ENCODE measurements around the gene RRAS2. TPM values are rescaled to one million over a fixed set of nuclear protein-coding genes. Genes with fewer than 3 reads are reported as not detected.

RRAS2 gene
- total RNA-seq, 1 experiment from 2014 or later, result 158 TPM

DNA sequence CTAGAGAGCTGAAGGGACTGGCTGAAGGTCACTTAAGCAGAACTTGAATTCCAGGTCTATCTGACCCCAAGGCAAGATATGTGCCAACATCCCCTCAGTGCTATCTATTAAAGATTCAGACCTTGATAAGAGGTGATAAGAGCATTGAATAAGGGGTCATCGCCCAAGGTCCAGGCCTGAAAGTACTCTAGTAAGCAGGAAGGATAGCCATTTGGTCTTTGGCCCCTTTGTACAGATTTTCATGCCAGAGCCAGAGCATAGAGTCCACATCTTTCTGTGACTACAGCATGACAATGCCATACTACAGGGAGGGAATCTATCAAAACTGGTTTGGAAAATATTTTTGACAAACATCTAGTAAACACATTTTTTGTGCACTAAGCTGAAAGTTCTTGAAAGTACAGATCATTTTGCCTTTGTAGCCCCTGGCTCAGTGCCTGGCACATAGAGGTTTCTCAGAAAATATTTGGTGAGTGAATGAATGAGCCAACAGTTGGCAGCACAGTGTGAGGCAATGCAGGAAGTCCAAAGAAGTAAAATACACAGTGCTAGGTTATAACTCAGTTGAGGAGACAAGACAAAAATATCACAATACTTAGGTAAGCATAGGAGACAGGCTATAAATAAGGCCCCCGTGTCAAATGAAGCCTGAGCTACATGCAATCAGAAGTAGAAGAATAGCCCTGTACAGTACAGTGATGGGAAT, 15.1 kb upstream of the RRAS2 start:
- Histone ChIP-seq H2BK12ac (ENCODE audit: insufficient read length, low read depth, low read length) (no peak overlapping the region), H3K4ac (ENCODE audit: low read depth, low read length) (no peak overlapping the region), H3K4me2 (ENCODE audit: insufficient read depth, insufficient read length, low read length) (no peak overlapping the region), H3K9me3 (ENCODE audit: control insufficient read depth, low read depth, low read length) (no peaks in the 10 kb centered on the region), H3T11ph (ENCODE audit: low read length) (no peak overlapping the region), H2BK120ac (ENCODE audit: low read depth, low read length, poor library complexity, severe bottlenecking) (no peak overlapping the region), H3K56ac (ENCODE audit: insufficient read length, low read depth, low read length) (no peak overlapping the region), H4K91ac (ENCODE audit: insufficient read length, low read depth, low read length) (no peak overlapping the region), H3K27me3 (ENCODE audit: insufficient read depth, low read length) (no peaks in the 10 kb centered on the region; the same call in 1 of the 2 replicates), H2AFZ (ENCODE audit: low read length) (no peak overlapping the region), H4K5ac (ENCODE audit: insufficient read length, low read depth, low read length) (no peak overlapping the region), H3K79me2 (ENCODE audit: insufficient read depth, low read length) (no peaks in the 10 kb centered on the region), H3K14ac (ENCODE audit: insufficient read depth, low read length) (no peak overlapping the region), H3K4me1 (ENCODE audit: insufficient read depth, low read length) (peaks cover 2% of the 10 kb centered on the region), H2BK20ac (ENCODE audit: low read depth, low read length, poor library complexity, severe bottlenecking) (no peak overlapping the region), H3K9ac (ENCODE audit: extremely low read depth, insufficient read length, low read length) (no peak overlapping the region), H3K27ac (ENCODE audit: insufficient read length, low read depth, low read length) (no peak overlapping the region), H4K8ac (replicated peaks; ENCODE audit: insufficient read length, low read depth, low read length) (no peak overlapping the region), H3K23me2 (ENCODE audit: insufficient read length, low read depth, low read length, poor library complexity, severe bottlenecking) (no peaks in the 10 kb centered on the region), H2BK5ac (ENCODE audit: insufficient read length, low read length) (no peak overlapping the region), H2BK15ac (ENCODE audit: low read depth, low read length) (no peak overlapping the region), H3K79me1 (ENCODE audit: insufficient read depth, low read depth, low read length, poor library complexity, severe bottlenecking) (no peaks in the 10 kb centered on the region), H4K20me1 (ENCODE audit: control insufficient read depth, insufficient read depth, insufficient read length) (no peaks in the 10 kb centered on the region), H2AK5ac (ENCODE audit: insufficient read length, low read length) (no peak overlapping the region), H3K23ac (ENCODE audit: insufficient read length, low read depth, low read length) (no peak overlapping the region), H3K18ac (ENCODE audit: insufficient read length, low read depth, low read length) (no peak overlapping the region)
- WGBS (ENCODE audit: extremely low coverage, insufficient read length, low lambda C conversion rate), result no CpG with 5 or more reads among the region's 2 CpGs
- peaks cover 28 to 33% of the 10 kb centered on the region in 2 experiments for H3K4me1 Mint-ChIP-seq
- H3K27me3 Mint-ChIP-seq (ENCODE audit: low read depth), result peaks cover 1% of the 10 kb centered on the region; the same call in 1 of the 2 replicates
- no peak overlapping the region for H3K27ac Mint-ChIP-seq
- no peak overlapping the region for H3K4me3 Mint-ChIP-seq
- peaks cover 0 to 3% of the 10 kb centered on the region in 2 experiments; a peak in 1 of 5 replicates for H3K9me3 Mint-ChIP-seq
- TF ChIP-seq CTCF (conservative IDR thresholded peaks at IDR 0.05), result no peak
- H3K36me3 Mint-ChIP-seq (ENCODE audit: insufficient read depth in 1 of 3, low read depth in 3 of 3), result no peaks in the 10 kb centered on the region
- DNase-seq, result no peak

All from H9 (cell line).